HepG2 (cell line): ENCODE measurements around the gene NAB2. TPM values are rescaled to one million over a fixed set of nuclear protein-coding genes. Genes with fewer than 3 reads are reported as not detected.

Source experiments
- ARID2 ChIP-seq: sonication (generic); formaldehyde crosslinking; IDR thresholded peaks from 2 replicates; pipeline ENCODE4 v1.8.1; 2022; ENCODE audit warnings: mild to moderate bottlenecking, missing genetic modification reagents, borderline replicate concordance
- CREB1 ChIP-seq, 2 experiments: fragments of 450-650 bp in 1 of 2; IDR thresholded peaks; 2 replicates each; pipeline ENCODE4 v1.6.1; 2016 to 2017; ENCODE audit warnings: control low read depth in 1 of 2, mild to moderate bottlenecking in 1 of 2, missing compliant biosample characterization in 1 of 2, missing genetic modification characterization in 1 of 2
- ETV5 ChIP-seq: IDR thresholded peaks from 2 replicates; pipeline ENCODE4 v1.6.1; 2018; ENCODE audit warnings: missing biosample characterization, missing genetic modification reagents, inconsistent platforms, borderline replicate concordance
- IRF2 ChIP-seq: IDR thresholded peaks from 2 replicates; pipeline ENCODE4 v1.6.1; 2018; ENCODE audit warnings: missing genetic modification reagents, missing compliant biosample characterization
- NFYC ChIP-seq: IDR thresholded peaks from 2 replicates; pipeline ENCODE4 v1.6.1; 2016; ENCODE audit warnings: missing genetic modification reagents, missing compliant biosample characterization
- SP4 ChIP-seq: sonication (generic); formaldehyde crosslinking; IDR thresholded peaks from 2 replicates; pipeline ENCODE4 v1.8.1; 2023; ENCODE audit warnings: mild to moderate bottlenecking, missing genetic modification reagents
- ZNF44 ChIP-seq: sonication (generic); formaldehyde crosslinking; IDR thresholded peaks from 2 replicates; pipeline ENCODE4 v1.5.1; 2020; ENCODE audit warnings: mild to moderate bottlenecking, missing genetic modification reagents
- ZNF510 ChIP-seq: sonication (generic); formaldehyde crosslinking; IDR thresholded peaks from 2 replicates; pipeline ENCODE4 v1.4.0; 2020; ENCODE audit warnings: low read depth, mild to moderate bottlenecking, missing genetic modification reagents
- ZNF563 ChIP-seq: sonication (generic); formaldehyde crosslinking; IDR thresholded peaks from 2 replicates; pipeline ENCODE4 v1.8.0; 2022; ENCODE audit warnings: mild to moderate bottlenecking, moderate library complexity, missing genetic modification reagents
- ZSCAN25 ChIP-seq: sonication (generic); formaldehyde crosslinking; IDR thresholded peaks from 2 replicates; pipeline ENCODE4 v1.8.0; 2022; ENCODE audit warnings: mild to moderate bottlenecking, missing genetic modification reagents
- polyA plus RNA-seq, 8 experiments: library from polyadenylated mRNA; depleted of rRNA in 3 of 8; stranded (reverse) in 7 of 8; unstranded in 1 of 8; fragments of >200 nt; fragmentation: Illumina TruSeq in 4 of 8; extraction: Trizol in 4 of 8; gene quantifications; 2 replicates each; pipeline versions ENCODE4 v1.2.1 to v1.2.3, GENCODE V29; 2011 to 2016; ENCODE audit warnings: low read depth in 4 of 8, missing spikeins in 1 of 8, mixed read lengths in 1 of 8; ENCODE audit not compliant: insufficient read depth in 1 of 8
- total RNA-seq, 5 experiments: library from RNA; depleted of rRNA; stranded (reverse); fragments of >200 nt; fragmentation: Illumina TruSeq; extraction: Trizol; gene quantifications; 2 replicates each; pipeline ENCODE4 v1.2.3, GENCODE V29; 2016; ENCODE audit warnings: low read depth in 1 of 5
- TF ChIP-seq, protein P1 (sequence below): sonication (generic); formaldehyde crosslinking; IDR thresholded peaks from 2 replicates; pipeline ENCODE4 v1.4.0; 2020; ENCODE audit warnings: missing genetic modification reagents
- TF ChIP-seq, protein P2 (sequence below): sonication (generic); formaldehyde crosslinking; IDR thresholded peaks from 2 replicates; pipeline ENCODE4 v1.8.0; 2022; ENCODE audit warnings: missing genetic modification reagents, mild to moderate bottlenecking, inconsistent platforms, borderline replicate concordance
- TF ChIP-seq, protein P3 (sequence below): sonication (generic); formaldehyde crosslinking; conservative IDR thresholded peaks from 2 replicates; pipeline ENCODE4 v1.8.0; 2022; ENCODE audit warnings: mild to moderate bottlenecking, moderate library complexity, missing genetic modification reagents

NAB2 gene
- total and polyA plus RNA-seq, 2 of the 13 experiments (the other 11 are each of a cell fraction or from before 2014, with no cell fraction given): 11.7 to 12.9 TPM

DNA sequence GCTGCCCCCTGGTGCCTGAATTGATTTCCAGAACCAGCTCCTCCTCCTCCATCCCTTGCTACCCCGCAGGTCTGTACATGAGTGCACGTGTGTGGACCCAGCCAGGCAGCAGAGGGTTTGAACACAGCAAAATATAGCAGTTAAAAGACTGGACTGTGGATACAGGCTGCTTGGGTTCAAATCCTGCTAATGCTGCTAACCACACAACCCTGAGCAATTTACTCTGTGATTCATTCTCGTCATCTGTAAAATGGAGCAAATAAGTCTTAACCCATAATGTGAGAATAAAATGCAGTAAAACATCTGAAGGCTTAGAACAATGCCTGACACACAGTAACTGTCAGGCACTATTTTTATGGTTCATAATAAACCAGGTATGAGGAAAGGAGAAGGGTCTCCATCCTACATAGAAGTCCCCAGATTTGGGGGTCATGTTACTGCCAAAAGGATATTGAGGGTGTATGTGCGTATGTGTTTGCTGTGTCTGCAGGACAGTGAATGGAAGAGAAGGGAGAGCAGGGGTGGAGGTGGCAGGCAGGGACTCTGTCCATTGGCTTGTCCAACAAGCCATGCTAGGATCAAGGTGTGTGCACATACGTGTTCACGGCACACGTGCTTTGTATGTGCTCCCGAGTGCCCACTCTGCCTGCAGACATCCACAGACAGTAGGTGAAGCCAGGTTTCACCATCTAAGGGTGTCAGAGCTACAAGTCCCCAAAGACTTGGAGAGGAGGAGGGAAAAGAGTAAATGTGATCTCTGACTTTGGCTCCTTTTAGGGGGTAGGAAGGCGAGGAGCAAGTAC, 23.8 kb downstream of the NAB2 start (continued):
- TF ChIP-seq SP4 (CRISPR knock-in tag): 0 out of 2 replicates have a peak, but pooled peaks have one; percentile 13
- TF ChIP-seq, protein P1, sequence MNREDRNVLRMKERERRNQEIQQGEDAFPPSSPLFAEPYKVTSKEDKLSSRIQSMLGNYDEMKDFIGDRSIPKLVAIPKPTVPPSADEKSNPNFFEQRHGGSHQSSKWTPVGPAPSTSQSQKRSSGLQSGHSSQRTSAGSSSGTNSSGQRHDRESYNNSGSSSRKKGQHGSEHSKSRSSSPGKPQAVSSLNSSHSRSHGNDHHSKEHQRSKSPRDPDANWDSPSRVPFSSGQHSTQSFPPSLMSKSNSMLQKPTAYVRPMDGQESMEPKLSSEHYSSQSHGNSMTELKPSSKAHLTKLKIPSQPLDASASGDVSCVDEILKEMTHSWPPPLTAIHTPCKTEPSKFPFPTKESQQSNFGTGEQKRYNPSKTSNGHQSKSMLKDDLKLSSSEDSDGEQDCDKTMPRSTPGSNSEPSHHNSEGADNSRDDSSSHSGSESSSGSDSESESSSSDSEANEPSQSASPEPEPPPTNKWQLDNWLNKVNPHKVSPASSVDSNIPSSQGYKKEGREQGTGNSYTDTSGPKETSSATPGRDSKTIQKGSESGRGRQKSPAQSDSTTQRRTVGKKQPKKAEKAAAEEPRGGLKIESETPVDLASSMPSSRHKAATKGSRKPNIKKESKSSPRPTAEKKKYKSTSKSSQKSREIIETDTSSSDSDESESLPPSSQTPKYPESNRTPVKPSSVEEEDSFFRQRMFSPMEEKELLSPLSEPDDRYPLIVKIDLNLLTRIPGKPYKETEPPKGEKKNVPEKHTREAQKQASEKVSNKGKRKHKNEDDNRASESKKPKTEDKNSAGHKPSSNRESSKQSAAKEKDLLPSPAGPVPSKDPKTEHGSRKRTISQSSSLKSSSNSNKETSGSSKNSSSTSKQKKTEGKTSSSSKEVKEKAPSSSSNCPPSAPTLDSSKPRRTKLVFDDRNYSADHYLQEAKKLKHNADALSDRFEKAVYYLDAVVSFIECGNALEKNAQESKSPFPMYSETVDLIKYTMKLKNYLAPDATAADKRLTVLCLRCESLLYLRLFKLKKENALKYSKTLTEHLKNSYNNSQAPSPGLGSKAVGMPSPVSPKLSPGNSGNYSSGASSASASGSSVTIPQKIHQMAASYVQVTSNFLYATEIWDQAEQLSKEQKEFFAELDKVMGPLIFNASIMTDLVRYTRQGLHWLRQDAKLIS: no peak
- TF ChIP-seq ZNF44 (CRISPR knock-in tag): 0 out of 2 replicates have a peak, but pooled peaks have one; percentile 52
- TF ChIP-seq ETV5 (CRISPR knock-in tag): 0 out of 2 replicates have a peak, but pooled peaks have one; percentile 14
- TF ChIP-seq ZNF510 (CRISPR knock-in tag): 0 out of 2 replicates have a peak, but pooled peaks have one; percentile 6
- no peak for TF ChIP-seq ARID2 (CRISPR knock-in tag)
- no peak for TF ChIP-seq ZNF563 (CRISPR knock-in tag)
- TF ChIP-seq CREB1 (IDR thresholded peaks at IDR 0.05): no peak
- peak; percentile 5; the same call in 1 of the 2 replicates for TF ChIP-seq CREB1 (CRISPR knock-in tag; IDR thresholded peaks at IDR 0.05)
- TF ChIP-seq IRF2 (CRISPR knock-in tag): peak; percentile 50; the same call in 1 of the 2 replicates
- TF ChIP-seq, protein P2, sequence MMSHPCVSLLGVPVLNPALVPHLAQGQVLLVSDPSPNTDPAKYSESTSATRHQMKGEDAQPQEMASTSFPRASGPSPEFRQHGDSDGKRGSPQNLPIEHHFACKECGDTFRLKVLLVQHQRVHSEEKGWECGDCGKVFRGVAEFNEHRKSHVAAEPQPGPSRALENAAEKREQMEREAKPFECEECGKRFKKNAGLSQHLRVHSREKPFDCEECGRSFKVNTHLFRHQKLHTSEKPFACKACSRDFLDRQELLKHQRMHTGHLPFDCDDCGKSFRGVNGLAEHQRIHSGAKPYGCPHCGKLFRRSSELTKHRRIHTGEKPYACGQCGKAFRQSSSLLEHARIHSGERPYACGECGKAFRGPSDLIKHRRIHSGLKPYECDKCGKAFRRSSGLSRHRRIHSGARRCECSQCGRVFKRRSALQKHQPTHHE (CRISPR knock-in tag): peak; percentile 2; the same call in 1 of the 2 replicates
- TF ChIP-seq, protein P3, sequence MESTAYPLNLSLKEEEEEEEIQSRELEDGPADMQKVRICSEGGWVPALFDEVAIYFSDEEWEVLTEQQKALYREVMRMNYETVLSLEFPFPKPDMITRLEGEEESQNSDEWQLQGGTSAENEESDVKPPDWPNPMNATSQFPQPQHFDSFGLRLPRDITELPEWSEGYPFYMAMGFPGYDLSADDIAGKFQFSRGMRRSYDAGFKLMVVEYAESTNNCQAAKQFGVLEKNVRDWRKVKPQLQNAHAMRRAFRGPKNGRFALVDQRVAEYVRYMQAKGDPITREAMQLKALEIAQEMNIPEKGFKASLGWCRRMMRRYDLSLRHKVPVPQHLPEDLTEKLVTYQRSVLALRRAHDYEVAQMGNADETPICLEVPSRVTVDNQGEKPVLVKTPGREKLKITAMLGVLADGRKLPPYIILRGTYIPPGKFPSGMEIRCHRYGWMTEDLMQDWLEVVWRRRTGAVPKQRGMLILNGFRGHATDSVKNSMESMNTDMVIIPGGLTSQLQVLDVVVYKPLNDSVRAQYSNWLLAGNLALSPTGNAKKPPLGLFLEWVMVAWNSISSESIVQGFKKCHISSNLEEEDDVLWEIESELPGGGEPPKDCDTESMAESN (CRISPR knock-in tag): 0 out of 2 replicates have a peak, but pooled peaks have one; percentile 8
- TF ChIP-seq NFYC (CRISPR knock-in tag): no peak
- peak; percentile 75; the same call in 1 of the 2 replicates for TF ChIP-seq ZSCAN25
